ENCODE results near the gene MPLKIP.

GRCh38 chr7:40095695-40096327, 38.6 kb downstream of the MPLKIP start:
- no peak for TF ChIP-seq CTCF (IDR thresholded peaks at IDR 0.05)
- no peak for TF ChIP-seq POLR2A (IDR thresholded peaks at IDR 0.05)

All from testis (tissue), 2 donors.